ENCODE data around the gene MGAT1.

- TF ChIP-seq EZH2phosphoT487 (IDR thresholded peaks at IDR 0.05; ENCODE audit: insufficient read depth, low read depth) (no peak), EZH2 (IDR thresholded peaks at IDR 0.05; ENCODE audit: insufficient read depth, poor library complexity, severe bottlenecking) (no peak)
Measured at GRCh38 chr5:180848878-180849277, 46.3 kb upstream of the MGAT1 start.

All from GM23248 (cell line).